GM18526 (cell line): ENCODE measurements around the gene CA6.

Experiments
- POLR2A ChIP-seq: IDR thresholded peaks from 3 replicates; pipeline ENCODE4 v1.6.1; 2011; ENCODE audit not compliant: insufficient read length; ENCODE audit errors: extremely low read depth

Gene CA6

DNA sequence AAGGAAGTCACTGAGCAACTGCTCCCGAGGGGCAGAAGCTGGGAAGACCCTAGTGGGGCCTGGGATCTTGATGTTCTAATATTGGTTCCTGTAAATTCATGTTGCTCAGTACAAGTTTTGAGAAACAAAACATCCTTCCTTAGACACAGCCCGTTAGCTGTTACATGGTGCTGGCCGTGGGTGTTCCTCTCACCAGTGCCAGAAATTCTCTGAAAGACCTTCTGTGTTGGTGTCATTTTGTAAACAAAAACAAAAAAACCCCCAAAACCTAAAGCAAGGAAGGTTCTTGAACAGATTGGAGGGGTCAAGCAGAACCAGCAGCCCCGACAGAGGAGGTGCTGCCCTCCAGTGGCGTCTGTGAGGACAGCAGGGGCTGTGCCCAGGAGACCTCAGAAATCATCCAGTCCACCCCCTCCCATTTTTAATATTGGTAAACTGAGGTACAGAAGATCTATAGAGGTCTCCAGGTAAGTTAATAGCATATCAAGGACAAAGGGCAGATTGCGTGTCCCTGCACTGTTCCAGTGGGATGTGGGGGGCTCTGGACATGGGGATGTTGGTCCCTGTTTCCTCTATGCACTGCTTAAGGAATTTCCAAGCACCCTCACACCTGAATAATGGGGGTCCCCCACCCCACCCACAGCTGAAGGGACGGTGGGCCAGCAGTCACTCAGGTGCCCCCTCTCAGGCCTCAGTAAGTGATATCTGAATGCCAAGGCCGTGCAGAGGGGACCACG, 42.4 kb downstream of the CA6 start:
- no peak for TF ChIP-seq POLR2A

DNA sequence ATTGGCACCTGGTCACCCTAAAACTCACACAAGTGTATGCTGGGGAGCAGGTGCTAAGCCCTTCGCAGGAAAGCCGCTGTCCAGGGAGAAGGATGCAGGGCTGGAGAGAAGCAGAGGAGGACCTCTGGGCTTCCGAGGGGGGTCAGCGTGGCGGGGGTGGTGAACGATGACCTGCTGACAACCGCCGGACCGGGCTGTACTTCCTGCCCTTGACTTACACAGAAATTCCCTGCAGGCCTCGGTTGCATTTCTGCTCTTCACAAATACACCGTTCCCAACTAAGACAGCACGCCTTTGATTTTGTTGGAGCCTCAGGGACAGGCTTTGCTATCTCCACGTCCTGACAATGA, 42.9 kb downstream of the CA6 start:
- no peak for TF ChIP-seq POLR2A

DNA sequence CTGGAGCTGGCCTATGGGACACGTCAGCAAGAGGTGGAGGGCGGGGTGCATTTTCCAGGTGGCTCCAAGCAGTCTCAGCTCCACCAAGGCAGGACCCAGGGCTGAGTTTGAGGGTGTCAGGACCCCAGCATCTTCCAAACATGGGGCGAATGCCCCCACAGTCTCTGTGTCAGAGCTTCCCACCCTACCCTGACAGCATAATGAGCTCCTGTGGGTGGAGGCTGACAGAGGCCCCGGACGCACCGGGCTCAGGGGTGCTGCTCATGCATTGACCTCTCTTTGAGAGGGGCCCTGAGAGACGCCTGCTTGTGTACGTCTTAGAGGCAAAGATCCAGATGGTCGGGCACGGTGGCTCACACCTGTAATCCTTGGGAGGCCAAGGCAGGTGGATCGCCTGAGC, 43.4 kb downstream of the CA6 start:
- no peak for TF ChIP-seq POLR2A

DNA sequence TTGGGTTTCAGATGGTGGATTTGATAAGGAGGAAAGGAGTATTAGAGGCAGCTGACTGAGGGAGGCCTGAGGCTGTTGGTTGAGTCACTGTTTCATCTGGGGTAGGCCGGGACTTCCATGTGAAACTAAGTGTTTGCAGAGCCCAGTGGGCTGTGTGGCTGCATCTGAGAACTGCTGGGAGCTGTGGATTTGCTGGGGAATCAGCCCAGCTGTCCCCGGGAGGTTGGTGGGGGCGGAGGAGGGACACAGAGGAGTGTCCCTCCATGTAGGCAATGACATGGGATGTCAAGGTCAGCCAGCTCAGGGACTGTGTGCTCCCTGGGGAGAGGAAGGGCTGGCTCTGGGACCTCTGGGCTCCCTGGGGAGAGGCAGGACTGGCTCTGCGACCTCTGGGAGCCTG, 44.2 kb downstream of the CA6 start:
- TF ChIP-seq POLR2A = no peak

DNA sequence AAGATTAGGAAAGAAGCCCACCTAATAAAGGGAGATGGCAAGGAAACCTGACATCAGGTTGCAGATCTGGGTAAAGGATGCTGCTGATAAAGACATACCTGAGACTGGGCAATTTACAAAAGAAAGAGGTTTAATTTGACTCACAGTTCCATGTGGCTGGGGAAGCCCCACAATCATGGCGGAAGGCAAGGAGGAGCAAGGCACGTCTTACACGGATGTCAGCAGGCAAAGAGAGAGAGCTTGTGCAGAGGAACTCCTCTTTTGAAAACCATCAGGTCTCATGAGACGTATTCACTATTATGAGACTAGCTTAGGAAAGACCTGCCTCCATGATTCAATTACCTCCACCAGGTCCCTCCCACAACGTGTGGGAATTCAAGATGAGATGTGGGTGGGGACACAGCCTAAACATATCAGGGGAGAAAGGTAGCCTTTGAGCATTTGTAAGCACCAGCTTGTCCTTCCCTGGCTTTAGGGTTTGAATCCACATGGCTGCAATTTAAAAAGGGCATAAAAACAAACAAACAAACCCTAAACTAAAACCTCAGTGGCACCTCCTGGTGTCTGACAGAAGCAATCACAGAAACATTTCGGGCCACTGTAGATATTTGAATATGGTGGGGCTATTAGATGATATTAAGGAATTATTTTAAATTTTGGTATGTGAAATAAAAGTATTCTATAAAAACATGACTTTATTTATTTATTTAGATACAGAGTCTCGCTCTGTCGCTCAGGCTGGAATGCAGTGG, 47.4 kb downstream of the CA6 start:
- TF ChIP-seq POLR2A = no peak

DNA sequence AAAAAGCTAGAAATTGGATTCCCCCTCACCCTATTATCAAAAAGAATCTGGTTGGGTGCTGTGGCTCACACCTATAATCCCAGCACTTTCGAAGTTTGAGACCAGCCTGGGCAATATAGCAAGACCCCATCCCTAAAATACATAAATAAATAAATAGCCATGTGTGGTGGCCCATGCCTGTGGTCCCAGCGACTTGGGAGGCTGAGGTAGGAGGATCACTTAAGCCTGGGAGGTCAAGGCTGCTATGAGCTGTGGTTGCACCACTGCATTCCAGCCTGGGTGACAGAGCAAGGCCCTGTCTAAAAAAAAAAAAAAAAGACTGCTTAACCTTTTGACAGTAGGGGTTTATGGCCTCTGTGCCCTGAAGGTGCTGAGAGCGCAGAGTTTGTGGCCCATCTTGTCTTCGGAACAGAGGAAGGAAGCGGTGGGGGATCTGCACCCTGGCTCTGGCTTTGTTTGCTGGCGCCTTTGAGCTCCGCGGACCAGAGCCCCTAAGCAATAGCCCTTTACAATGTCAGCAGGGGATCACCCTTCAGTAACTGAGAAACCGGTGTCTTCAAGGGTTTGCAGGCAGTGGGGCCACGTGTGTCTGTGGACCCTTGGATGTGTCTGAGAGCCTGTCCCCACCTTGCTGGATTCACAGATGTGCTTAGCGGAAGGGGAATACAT, 58.5 kb downstream of the CA6 start:
- TF ChIP-seq POLR2A = no peak

DNA sequence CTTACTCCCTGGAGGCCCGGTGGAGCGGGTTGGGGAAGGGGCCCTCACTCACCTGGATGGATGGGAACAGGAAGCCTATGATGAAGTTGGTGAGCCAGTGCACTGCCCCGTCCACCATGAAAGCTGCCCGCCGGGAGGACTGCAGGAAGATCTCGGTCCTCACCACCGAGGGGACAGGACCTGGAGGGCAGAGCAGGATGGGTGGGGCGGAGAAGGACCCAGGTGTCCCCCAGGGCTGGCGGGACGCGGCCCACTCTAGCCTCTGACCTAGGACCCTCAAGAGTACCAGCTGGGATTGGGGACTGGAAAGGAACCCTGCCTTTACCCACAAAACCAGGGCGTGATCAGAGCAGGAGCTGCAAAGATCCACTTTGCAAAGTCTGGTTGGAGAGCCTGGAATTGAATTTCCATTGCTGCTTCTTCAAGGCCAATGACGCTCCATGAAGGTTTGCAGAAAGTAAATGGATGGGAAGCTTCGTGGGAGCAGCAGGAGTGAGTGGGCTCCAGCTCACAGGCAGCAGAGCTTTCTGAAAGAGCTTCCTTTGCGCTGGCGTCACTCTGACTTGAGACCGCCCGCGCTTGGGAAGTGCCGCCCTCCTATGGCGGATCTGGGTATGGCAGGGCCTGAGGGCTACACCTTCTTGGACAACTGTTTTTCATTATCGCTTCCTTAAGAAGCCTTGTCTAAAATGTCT, 59.2 kb downstream of the CA6 start:
- no peak for TF ChIP-seq POLR2A

DNA sequence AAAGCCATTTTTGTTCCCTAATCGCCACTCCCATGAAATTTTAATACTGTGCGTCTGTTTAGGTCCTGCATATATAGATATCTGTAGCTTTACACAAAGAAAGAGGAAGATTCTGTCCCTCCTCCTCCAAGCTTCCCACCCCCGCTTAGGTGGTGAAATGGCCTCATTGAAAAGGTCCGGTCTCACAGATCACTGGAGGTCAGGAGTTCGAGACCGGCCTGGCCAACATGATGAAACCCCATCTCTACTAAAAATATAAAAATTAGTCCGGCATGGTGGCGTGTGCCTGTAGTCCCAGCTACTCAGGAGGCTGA, 59.7 kb downstream of the CA6 start:
- no peak for TF ChIP-seq POLR2A

DNA sequence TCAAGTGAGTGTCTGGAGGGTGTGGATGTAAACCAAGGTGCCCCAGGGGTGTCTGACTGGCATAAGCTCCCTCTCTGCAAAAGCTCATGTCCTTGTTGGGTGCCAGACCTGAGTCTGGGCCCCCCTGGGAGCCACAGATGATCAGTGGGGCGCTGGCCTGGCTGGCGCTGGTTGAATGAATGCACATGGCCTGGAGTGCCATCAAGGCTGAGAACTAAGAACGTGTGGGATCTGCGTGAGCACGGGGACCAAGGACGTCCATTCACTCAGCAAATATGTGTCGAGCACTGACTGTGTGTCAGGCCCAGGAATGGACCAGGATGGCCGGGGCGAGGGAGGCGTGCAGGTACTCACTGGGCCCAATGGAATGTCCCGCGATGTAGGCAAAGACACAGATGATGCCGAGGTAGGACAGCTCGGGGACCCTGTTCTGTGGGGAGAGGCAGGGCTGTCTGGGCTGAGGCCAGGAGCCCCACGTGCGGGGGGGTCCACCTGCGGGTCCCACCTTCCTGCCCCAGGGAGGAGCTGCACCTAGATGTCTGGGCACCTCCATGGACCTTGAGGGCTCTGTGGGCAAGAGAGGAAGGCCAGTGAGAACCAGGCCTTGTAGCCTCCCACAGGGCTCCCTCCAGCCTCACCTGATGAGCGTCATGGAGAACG, 61.4 kb downstream of the CA6 start:
- TF ChIP-seq POLR2A = no peak

DNA sequence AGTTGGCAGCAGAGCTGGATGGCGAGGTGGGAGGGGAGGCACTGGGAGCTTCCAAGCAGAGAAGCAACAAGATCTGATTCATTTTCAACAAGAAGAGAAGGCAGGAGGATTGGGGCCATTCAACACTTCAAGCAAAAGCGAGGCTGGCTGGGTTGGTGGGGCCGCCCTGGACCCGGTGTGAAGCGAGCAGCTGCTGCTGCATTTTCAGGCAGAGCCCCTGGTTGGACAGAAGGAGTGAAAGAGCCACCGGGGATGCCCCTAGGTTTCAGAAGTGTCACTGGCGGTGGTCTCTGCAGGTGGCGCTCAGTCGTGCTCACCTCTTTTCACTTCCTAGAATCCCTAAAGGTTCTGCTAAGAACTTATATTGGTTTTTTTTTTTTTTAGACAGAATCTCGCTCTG, 62.6 kb downstream of the CA6 start:
- no peak for TF ChIP-seq POLR2A

DNA sequence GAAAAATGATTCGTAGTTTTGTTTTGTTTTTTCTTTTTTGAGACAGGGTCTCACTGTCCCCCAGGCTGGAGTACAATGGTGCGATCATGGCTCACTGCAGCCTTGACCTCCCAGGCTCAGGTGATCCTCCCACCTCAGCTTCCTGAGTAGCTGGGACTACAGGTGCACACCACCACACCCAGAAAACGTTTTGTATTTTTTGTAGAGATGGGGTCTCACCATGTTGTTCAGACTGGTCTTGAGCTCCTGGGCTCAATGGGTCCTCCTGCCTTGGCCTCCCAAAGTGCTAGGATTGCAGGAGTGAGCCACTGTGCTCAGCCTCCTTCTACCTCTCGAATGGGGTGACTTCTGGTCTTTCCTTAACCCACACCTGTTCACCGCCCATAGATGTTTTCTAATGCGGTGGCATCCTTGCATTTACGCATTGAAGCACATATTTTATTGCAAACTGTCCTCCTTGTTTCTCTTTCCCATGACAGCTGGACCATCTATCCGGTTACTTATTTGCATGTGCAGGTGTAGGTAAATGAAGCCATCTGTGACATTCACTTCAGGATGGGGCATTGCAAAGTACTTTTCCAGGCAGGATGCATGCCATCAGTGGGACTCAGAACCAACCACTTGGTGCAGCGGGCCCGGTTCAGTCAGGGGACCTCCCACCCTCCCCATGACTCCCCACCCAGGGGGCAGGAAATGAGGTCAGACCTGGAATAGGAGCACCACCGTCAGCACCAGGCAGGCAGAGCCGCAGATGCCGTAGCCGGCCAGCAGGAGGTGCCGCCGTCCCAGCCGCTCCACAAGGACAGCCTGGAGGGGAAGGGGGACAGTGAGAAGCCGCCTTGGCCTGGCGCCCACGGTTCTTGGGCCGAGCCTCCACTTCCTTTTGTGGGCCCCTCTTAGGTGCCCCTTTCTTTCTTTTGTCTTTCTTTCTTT, 64.0 kb downstream of the CA6 start:
- TF ChIP-seq POLR2A = no peak

DNA sequence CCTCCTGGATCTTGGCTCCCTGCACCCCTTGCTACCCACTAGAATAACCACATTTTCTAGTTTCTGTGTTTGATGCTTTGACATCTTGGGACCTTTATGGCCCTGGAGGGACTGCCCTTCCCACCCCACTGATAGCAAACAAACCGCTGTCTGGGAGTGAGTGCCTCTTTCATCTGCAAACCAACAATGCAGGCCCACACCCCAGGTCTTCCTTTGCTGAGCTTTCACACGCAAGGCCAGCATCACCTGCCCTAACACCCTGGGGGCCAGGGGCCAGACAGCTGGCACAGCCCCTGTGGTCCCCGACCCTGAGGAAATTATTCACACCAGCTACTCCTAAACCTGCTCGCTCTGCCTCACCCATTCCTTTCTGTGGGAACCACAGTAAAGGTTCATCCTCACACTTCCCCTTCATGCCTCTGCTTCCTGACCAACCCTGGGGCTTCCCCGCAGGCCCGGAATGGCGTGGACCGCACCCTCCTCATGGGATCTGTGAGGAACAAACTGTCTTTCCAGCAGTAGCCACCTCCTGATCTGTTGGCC, 65.2 kb downstream of the CA6 start:
- no peak for TF ChIP-seq POLR2A

DNA sequence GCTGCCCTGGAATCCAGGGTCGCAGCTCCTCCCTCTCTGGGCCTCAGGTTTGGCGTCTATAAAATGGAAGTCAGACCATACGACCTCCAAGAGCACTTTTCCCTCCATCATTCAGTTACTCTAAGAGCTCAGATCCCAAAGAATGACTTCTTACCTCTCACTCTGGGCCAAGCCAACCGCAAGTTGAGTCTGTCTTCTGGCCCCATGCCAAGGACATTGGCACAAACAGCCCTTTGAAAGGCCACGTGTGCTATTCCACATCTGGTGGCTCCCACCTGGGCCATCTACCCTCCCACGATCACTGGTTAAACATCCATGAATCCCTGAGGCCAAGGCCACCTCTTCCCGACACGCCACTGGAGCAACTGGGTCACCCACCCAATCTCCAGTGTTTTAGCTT, 68.2 kb downstream of the CA6 start:
- no peak for TF ChIP-seq POLR2A
